GM12874 (cell line): Measurements from ENCODE around the gene ADRB2.

ENCODE experiments used
- CTCF ChIP-seq: IDR thresholded peaks from 2 replicates; pipeline ENCODE4 v1.5.1; 2011; ENCODE audit warnings: low read depth, mild to moderate bottlenecking, control low read depth, low read length, moderate library complexity; ENCODE audit not compliant: insufficient read depth

The ADRB2 gene

DNA sequence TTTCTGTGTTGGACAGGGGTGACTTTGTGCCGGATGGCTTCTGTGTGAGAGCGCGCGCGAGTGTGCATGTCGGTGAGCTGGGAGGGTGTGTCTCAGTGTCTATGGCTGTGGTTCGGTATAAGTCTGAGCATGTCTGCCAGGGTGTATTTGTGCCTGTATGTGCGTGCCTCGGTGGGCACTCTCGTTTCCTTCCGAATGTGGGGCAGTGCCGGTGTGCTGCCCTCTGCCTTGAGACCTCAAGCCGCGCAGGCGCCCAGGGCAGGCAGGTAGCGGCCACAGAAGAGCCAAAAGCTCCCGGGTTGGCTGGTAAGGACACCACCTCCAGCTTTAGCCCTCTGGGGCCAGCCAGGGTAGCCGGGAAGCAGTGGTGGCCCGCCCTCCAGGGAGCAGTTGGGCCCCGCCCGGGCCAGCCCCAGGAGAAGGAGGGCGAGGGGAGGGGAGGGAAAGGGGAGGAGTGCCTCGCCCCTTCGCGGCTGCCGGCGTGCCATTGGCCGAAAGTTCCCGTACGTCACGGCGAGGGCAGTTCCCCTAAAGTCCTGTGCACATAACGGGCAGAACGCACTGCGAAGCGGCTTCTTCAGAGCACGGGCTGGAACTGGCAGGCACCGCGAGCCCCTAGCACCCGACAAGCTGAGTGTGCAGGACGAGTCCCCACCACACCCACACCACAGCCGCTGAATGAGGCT, at the start of gene ADRB2:
TSS of gene ADRB2 (plus strand) at position 559 of the 686 bp plus-strand sequence. CDS start 221 bp downstream, outside the sequence.
- TF ChIP-seq CTCF = no peak

- TF ChIP-seq CTCF = no peak
These were observed 49.6 kb upstream of the ADRB2 start for GRCh38 chr5:148776780-148777179.

DNA sequence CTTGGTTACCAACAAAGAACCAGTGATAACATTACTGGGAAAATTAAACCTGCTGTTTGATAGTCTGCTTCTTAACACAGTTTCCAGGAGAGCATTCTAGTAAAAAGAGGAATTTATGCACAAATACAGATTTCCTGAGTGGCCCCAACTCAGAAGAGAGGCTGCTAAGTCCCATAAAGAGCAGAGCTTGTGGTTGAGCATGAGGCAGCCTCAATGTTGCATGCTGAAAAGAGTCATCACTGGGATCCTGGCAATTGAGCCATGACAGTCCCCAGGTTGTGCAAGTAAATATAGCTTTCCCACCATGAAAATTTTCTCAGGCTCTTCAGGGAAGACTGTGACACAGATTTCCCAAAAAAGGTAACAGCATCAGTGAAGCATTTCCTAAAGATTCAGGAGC, 47.5 kb upstream of the ADRB2 start:
- TF ChIP-seq CTCF = no peak

- TF ChIP-seq CTCF = no peak
These were observed 45.7 kb upstream of the ADRB2 start for GRCh38 chr5:148780711-148781110.

DNA sequence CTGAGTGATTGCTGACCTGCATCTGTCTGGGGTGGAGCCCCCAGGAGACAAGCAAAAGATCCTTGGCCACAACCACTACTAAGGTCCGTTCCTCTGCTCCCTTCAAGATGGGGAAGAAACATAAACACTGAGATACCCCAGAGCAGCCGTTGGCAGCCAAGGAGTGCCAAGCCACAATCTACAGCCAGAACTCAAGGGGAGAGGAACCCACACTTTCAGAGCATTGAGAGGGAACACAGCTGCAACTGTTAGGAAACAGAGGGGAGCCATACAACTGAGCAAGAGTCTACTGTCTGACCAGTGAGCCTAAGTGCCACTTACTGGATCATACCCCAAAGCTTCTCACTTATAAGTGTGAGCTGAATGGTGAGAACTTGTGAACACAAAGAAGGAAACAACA, 44.6 kb upstream of the ADRB2 start:
- TF ChIP-seq CTCF = no peak

DNA sequence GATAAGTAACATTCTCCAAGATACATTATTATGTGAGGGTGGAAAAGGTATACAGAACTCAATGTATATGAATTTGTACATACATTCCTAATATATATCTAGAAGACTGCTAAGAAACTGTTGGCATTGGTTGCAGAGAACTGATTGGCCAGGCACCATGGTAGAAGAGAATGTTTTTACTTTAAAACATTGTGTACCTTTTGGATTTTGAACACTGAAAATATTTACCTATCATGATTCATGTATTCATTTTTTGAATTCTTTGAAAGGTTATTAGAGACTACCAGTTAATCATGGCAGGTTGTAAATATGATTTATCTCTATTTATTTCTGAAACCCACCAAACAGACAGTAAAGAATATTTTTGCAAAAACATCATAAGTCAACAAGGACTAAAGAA, 41.2 kb upstream of the ADRB2 start:
- no peak for TF ChIP-seq CTCF

GRCh38 chr5:148786456-148786855, 40.0 kb upstream of the ADRB2 start:
- no peak for TF ChIP-seq CTCF
